ENCODE measurements around the gene C16orf96. TPM values are rescaled to one million over a fixed set of nuclear protein-coding genes. Genes with fewer than 3 reads are reported as not detected.
"Not testable (repeated sequence)": the region's sequence is repeated elsewhere in the genome, so short reads cannot be mapped to it uniquely, and the experiment has no call there.

The C16orf96 gene
- total RNA-seq, 1 experiment from 2014 or later, result not detected

GRCh38 chr16:4544473-4544872 is 11.7 kb upstream of the C16orf96 start:
- in situ Hi-C loops (cut with HindIII; ENCODE audit: low pct_unique_long_range_greater_than_20kb, low sequenced_read_pairs), result no loop called here
- no peak for DNase-seq (ENCODE audit: low read depth, low spot score)

- no peak for DNase-seq (ENCODE audit: low read depth, low spot score)
- in situ Hi-C loops (cut with HindIII; ENCODE audit: low pct_unique_long_range_greater_than_20kb, low sequenced_read_pairs), result no loop called here
Measured at GRCh38 chr16:4548124-4548523, 8.0 kb upstream of the C16orf96 start.

DNA sequence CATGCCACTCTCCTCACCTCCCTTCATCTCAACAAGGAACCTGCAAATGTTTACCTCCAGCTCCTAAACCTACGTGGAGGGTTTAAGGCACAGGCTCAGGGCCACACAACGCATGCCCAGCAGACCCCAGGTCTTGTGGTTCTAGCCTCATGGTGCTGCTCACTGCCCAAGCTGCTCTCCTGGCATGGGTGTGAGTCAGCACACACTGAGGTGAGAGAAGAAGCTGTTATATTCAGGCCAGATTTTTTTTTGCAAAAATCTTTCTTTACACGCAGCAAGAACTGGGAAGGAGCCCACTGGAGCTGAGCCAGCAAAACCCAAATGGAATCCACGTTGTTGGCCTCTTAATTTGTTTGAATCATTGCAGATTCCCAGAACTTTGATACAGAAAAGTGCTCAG is 5.5 kb upstream of the C16orf96 start:
- no peak for DNase-seq (ENCODE audit: low read depth, low spot score)
- in situ Hi-C loops (cut with HindIII; ENCODE audit: low pct_unique_long_range_greater_than_20kb, low sequenced_read_pairs), result no loop called here

DNA sequence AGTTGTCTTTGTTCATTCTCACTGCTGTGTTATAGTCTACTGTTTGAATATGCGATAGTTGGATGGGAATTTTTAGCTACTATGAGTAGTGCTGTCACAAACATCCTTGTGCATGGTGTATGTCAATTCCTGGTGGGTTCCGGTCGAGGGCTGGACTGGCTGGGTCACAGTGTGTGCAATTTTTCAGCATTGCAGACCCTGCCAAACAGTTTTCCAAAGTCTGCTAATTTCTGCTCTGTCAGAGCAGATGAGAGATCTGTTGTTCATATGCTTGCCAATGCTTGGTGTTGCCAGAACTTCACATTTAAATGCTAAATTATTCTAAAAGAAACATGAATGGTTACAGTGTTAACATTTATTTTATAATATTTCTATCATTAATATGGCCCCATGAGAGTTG is 3.6 kb upstream of the C16orf96 start:
- DNase-seq (ENCODE audit: low read depth, low spot score), result no peak
- in situ Hi-C loops (cut with HindIII; ENCODE audit: low pct_unique_long_range_greater_than_20kb, low sequenced_read_pairs), result no loop called here

DNA sequence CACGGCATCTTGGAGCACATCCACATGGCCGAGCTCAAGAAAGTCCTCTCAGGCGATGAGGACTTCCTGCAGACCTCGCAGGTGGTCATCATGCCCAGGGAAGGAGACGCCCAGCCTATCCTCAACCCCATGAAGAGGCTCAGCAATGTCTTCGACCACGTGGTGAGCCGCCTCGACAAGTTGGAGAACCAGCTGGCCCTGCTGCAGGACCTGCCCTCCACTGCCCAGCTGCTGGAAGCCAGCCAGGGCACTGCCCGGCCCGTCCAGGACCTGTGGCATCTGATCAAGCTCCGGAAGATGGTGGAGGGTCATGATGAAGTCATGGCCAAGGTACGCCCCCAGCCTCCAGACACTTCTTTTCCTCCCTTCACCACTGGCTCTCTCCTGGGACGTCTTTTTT is 440 bp downstream of the C16orf96 start:
- no peak for DNase-seq (ENCODE audit: low read depth, low spot score)
- in situ Hi-C loops (cut with HindIII; ENCODE audit: low pct_unique_long_range_greater_than_20kb, low sequenced_read_pairs), result no loop called here

DNA sequence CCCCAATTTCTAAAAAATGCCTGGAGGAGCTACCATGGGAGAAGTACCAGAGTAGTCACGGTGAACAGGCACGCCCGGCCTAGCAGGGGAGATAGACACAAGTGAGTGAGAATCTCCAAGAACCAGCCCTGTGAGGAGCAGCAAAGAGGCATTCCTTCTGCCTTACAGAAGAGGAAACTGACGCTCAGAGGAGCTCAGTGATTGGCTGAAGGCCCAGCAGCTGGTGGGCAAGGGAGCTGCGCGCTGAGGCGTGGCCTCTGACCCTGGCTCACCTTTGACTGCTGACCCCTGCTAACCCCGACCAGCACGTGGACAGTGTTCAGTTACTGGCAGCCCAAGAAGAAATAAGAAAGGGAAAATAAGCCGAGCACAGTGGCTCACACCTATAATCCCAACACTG is 1.8 kb downstream of the C16orf96 start:
- DNase-seq (ENCODE audit: low read depth, low spot score), result no peak
- in situ Hi-C loops (cut with HindIII; ENCODE audit: low pct_unique_long_range_greater_than_20kb, low sequenced_read_pairs), result no loop called here

DNA sequence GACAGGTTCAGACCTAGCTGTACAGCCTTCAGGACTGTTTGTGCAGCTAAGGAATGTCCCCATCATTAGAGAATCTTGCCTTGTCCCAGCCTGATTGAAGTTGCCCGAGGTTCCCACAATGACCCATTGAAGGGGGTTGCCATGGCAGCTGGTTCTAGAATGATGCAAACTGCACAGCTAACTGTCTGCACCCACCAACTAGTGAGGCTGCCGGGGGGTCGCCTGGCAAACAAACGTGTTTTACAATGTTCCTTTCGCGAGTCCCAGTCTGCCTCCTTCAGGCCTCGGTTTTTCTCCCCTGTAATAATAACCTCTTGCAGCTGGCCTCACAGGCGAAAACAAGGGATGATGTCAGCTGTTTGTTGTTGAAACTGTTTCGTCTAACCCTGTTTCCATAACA is 5.5 kb downstream of the C16orf96 start:
- in situ Hi-C loops (cut with HindIII; ENCODE audit: low pct_unique_long_range_greater_than_20kb, low sequenced_read_pairs), result no loop called here
- DNase-seq (ENCODE audit: low read depth, low spot score), result no peak

- in situ Hi-C loops (cut with HindIII; ENCODE audit: low pct_unique_long_range_greater_than_20kb, low sequenced_read_pairs), result no loop called here
- no peak for DNase-seq (ENCODE audit: low read depth, low spot score)
Measured at GRCh38 chr16:4564661-4565267, 8.6 kb downstream of the C16orf96 start.

GRCh38 chr16:4566144-4566543 is 10.0 kb downstream of the C16orf96 start:
- no peak for DNase-seq (ENCODE audit: low read depth, low spot score)
- in situ Hi-C loops (cut with HindIII; ENCODE audit: low pct_unique_long_range_greater_than_20kb, low sequenced_read_pairs), result no loop called here

GRCh38 chr16:4570086-4570485 is 13.9 kb downstream of the C16orf96 start:
- in situ Hi-C loops (cut with HindIII; ENCODE audit: low pct_unique_long_range_greater_than_20kb, low sequenced_read_pairs), result no loop called here

DNA sequence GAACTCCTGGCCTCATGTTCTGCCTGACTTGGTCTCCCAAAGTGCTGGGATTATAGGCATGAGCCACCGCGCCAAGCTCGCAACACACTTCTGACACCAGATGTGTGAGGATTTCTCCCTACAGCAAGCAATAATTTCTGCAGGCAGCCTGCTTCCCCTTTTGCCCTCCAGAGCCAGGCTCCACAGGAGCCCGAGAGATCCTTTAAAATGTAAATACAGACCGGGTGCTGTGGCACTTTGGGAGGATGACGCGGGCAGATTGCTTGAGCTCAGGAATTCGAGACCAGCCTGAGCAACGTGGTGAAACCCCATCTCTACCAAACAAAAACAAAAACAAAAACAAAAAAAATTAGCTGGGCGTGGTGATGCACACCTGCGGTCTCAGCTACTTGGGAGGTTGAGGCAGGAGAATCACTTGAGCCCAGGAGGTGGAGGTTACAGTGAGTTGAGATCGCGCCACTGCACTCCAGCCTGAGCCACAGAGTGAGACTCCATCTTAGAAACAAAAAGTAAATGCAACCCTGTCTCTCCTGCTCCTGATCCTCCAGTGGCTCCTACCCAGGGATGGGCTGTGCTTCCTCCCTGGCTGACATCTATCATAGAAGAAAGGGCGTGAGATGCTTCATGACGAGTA is 14.7 kb downstream of the C16orf96 start:
- in situ Hi-C loops (cut with HindIII; ENCODE audit: low pct_unique_long_range_greater_than_20kb, low sequenced_read_pairs), result no loop called here
- DNase-seq (ENCODE audit: low read depth, low spot score), result no peak

More at GRCh38 chr16:4570086-4570485, 13.9 kb downstream of the C16orf96 start:
- DNase-seq (ENCODE audit: low read depth, low spot score), result no peak

- in situ Hi-C loops (cut with HindIII; ENCODE audit: low pct_unique_long_range_greater_than_20kb, low sequenced_read_pairs), result no loop called here
- DNase-seq (ENCODE audit: low read depth, low spot score), result no peak
Measured at GRCh38 chr16:4572715-4573114, 16.6 kb downstream of the C16orf96 start.

GRCh38 chr16:4573926-4574325 is 17.8 kb downstream of the C16orf96 start:
- in situ Hi-C loops (cut with HindIII; ENCODE audit: low pct_unique_long_range_greater_than_20kb, low sequenced_read_pairs); DNase-seq (ENCODE audit: low read depth, low spot score): not testable (repeated sequence)

DNA sequence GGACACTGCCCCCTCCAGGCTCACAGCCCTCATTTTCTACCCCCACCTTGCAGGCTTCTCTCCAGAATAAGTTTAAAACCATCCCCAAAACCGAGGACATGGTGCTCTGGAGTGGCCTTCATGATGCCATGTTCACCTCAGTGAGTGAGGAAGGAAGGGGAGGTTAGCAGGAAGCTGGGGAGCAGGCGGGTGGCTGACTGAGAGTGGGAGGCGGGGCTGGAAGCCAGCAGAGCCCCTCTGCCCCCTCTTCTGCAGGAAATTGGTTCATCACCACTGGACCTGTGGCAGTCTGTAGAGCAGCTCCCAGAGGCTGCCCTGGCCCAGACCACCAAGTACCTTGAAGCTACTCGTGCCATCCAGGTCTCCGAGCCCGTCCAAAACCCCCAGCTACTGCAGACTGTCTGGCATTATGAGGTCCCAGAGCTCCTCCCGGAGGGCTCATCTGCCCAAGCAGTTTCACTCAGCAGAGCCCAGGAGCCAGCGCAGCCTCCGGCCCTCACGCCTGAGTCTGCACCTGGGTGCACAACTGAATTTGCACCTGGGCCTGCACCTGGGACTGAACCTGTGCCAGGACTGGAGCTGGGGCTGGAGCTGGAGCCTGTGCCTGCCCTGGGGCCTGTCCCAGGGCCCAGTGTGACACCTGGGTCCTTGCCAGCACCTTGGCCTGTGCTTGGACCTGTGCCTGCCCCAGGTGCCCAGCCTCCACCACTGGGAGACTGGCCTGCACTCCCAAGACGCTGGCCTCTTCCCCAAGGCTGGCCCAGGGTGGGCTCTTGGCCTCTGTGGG is 19.0 kb downstream of the C16orf96 start:
- in situ Hi-C loops (cut with HindIII; ENCODE audit: low pct_unique_long_range_greater_than_20kb, low sequenced_read_pairs), result no loop called here
- DNase-seq (ENCODE audit: low read depth, low spot score), result no peak

GRCh38 chr16:4576008-4576407 is 19.9 kb downstream of the C16orf96 start:
- in situ Hi-C loops (cut with HindIII; ENCODE audit: low pct_unique_long_range_greater_than_20kb, low sequenced_read_pairs), result no loop called here
- no peak for DNase-seq (ENCODE audit: low read depth, low spot score)

- in situ Hi-C loops (cut with HindIII; ENCODE audit: low pct_unique_long_range_greater_than_20kb, low sequenced_read_pairs), result no loop called here
- no peak for DNase-seq (ENCODE audit: low read depth, low spot score)
Measured at GRCh38 chr16:4578961-4579530, 22.9 kb downstream of the C16orf96 start.

DNA sequence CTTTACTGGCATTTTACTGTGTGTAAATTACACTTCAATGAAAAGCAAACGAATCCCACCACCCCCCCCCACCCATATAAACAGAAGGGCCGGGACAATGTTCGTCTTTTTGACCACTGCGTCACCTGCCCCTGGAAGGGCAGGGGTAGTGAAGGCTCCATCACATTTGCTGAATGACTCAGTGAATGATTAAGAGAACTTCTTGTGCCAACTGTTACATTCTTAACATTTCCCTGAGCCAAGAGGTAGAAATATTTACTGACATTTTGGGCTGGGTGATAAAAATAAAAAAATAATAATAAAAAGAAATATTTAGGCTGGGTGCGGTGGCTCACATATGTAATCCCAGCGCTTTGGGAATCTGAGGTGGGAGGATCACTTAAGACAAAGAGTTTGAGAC is 24.1 kb downstream of the C16orf96 start:
- DNase-seq (ENCODE audit: low read depth, low spot score), result no peak
- in situ Hi-C loops (cut with HindIII; ENCODE audit: low pct_unique_long_range_greater_than_20kb, low sequenced_read_pairs), result no loop called here

DNA sequence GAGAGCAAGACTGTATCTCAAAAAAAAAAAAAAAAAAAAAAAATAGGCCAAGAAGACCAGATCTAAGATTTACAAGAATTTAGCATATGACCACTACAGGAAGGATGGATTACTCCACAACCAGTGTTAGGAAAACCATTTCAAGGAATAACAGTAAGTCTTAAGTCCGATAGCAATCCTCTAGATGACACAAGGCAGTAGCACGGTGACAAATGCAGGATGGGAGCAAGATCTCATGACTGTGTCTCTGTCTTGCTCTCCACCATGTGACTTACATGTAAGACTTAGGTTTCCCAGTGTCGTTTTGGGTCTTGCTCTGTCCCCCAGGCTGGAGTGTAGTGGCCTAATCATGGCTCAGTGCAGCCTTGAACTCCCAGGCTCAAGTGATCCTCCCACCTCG is 27.8 kb downstream of the C16orf96 start:
- in situ Hi-C loops (cut with HindIII; ENCODE audit: low pct_unique_long_range_greater_than_20kb, low sequenced_read_pairs), result no loop called here
- no peak for DNase-seq (ENCODE audit: low read depth, low spot score)

GRCh38 chr16:4586291-4586690 is 30.2 kb downstream of the C16orf96 start:
- no peak for DNase-seq (ENCODE audit: low read depth, low spot score)
- in situ Hi-C loops (cut with HindIII; ENCODE audit: low pct_unique_long_range_greater_than_20kb, low sequenced_read_pairs), result no loop called here
